DND-41 (cell line): ENCODE results near the gene PAXIP1.

Experiments
- EZH2 ChIP-seq: IDR thresholded peaks from 3 replicates; pipeline ENCODE4 v1.6.1; 2012; ENCODE audit warnings: borderline replicate concordance, low read depth, mild to moderate bottlenecking, moderate library complexity, low read length, inconsistent platforms; ENCODE audit not compliant: severe bottlenecking
- TF ChIP-seq, protein P1 (sequence below): IDR thresholded peaks from 2 replicates; pipeline ENCODE4 v1.5.1; 2012; ENCODE audit warnings: borderline replicate concordance, low read length, moderate library complexity, mild to moderate bottlenecking; ENCODE audit not compliant: poor library complexity, severe bottlenecking; ENCODE audit errors: extremely low read depth

DNA sequence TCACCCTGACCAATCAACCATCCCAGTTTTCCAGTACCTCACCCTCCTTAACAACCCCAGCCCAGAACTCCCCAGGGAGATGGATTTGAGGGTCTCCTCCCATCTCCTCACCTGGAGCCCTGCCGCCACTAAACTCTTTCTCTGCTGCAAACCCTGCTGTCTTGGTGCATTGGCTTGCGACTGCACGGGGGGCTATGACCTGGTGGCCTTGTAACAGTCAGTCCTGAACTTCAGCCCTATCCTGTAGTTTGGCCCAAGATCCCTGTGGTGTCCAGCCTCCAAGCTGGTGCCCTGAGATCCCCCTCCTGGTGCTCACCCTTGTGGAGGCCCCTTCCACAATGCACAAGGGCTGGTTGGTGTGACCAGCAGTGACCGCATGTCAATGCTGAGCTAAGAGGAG is 91.9 kb downstream of the PAXIP1 start:
- TF ChIP-seq, protein P1, sequence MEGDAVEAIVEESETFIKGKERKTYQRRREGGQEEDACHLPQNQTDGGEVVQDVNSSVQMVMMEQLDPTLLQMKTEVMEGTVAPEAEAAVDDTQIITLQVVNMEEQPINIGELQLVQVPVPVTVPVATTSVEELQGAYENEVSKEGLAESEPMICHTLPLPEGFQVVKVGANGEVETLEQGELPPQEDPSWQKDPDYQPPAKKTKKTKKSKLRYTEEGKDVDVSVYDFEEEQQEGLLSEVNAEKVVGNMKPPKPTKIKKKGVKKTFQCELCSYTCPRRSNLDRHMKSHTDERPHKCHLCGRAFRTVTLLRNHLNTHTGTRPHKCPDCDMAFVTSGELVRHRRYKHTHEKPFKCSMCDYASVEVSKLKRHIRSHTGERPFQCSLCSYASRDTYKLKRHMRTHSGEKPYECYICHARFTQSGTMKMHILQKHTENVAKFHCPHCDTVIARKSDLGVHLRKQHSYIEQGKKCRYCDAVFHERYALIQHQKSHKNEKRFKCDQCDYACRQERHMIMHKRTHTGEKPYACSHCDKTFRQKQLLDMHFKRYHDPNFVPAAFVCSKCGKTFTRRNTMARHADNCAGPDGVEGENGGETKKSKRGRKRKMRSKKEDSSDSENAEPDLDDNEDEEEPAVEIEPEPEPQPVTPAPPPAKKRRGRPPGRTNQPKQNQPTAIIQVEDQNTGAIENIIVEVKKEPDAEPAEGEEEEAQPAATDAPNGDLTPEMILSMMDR: no peak
- no peak for TF ChIP-seq EZH2
